AG09319 (cell line): ENCODE data around the gene PFN1.

Experiments used
- DNase-seq: peaks from one replicate; pipeline ENCODE4 v3.0.0-alpha.2; 2010; ENCODE audit warnings: low read depth; ENCODE audit errors: extremely low read depth
- TF ChIP-seq, protein P1 (sequence below): IDR thresholded peaks from 2 replicates; pipeline ENCODE4 v1.5.1; 2011; ENCODE audit warnings: low read depth, mild to moderate bottlenecking, inconsistent platforms, low read length, moderate library complexity

The PFN1 gene

GRCh38 chr17:4966844-4967538 is 18.7 kb upstream of the PFN1 start:
- peak; percentile 99 for DNase-seq
- TF ChIP-seq, protein P1, sequence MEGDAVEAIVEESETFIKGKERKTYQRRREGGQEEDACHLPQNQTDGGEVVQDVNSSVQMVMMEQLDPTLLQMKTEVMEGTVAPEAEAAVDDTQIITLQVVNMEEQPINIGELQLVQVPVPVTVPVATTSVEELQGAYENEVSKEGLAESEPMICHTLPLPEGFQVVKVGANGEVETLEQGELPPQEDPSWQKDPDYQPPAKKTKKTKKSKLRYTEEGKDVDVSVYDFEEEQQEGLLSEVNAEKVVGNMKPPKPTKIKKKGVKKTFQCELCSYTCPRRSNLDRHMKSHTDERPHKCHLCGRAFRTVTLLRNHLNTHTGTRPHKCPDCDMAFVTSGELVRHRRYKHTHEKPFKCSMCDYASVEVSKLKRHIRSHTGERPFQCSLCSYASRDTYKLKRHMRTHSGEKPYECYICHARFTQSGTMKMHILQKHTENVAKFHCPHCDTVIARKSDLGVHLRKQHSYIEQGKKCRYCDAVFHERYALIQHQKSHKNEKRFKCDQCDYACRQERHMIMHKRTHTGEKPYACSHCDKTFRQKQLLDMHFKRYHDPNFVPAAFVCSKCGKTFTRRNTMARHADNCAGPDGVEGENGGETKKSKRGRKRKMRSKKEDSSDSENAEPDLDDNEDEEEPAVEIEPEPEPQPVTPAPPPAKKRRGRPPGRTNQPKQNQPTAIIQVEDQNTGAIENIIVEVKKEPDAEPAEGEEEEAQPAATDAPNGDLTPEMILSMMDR, result no peak

- TF ChIP-seq, protein P1, result no peak
- no peak for DNase-seq
Measured at GRCh38 chr17:4965311-4965986, 17.1 kb upstream of the PFN1 start.

GRCh38 chr17:4960279-4960922 is 12.1 kb upstream of the PFN1 start:
- TF ChIP-seq, protein P1, result no peak
- DNase-seq, result no peak

GRCh38 chr17:4959261-4959965 is 11.1 kb upstream of the PFN1 start:
- no peak for DNase-seq
- TF ChIP-seq, protein P1, result no peak

DNA sequence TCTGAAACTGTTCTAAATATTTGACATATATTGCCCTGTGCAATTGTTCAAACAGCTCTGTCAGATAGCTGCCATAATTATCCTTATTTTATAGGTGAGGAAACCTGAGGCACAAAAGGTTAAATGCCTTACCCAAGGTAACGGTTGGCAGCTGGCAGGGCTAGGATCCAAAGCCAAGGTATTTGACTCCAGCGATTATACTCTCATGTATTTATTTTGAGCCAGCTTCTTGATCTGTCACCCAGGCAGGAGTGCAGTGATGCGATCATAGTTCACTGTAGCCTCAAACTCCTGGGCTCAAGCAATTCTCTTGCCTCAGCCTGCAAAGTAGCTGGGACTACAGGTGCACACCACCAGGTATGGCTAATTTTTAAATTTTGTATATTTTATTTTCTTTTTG is 9.8 kb upstream of the PFN1 start:
- TF ChIP-seq, protein P1, result no peak
- DNase-seq, result no peak

DNA sequence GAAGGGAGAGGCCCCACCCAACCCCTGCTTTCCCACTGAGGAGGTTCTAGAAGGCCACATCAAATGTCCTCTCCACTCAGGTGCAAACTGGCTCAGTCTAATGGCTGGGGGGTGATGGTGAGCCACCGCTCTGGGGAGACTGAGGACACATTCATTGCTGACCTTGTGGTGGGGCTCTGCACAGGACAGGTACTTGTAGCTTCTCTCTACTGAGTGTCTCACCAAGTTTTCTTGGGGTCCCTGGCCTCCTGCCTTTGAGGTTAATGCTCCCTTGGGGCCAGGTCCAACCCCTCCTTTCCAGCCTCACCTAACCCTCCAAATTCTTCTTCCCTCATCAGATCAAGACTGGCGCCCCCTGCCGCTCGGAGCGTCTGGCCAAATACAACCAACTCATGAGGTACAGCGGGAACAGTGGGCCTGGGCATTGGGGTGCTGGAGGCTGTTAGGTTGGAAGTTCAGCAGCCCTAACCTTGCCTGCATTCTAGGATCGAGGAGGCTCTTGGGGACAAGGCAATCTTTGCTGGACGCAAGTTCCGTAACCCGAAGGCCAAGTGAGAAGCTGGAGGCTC is 8.2 kb upstream of the PFN1 start:
- no peak for DNase-seq
- TF ChIP-seq, protein P1, result peak; percentile 19
